Neural cell (in vitro differentiated cells): ENCODE measurements around the gene FSIP1.

ENCODE experiments used
- CTCF ChIP-seq: fragments of 450-650 bp; IDR thresholded peaks from 2 replicates; pipeline ENCODE4 v1.5.1; 2014; ENCODE audit warnings: antibody characterized with exemption, mild to moderate bottlenecking, moderate library complexity; ENCODE audit not compliant: poor library complexity, severe bottlenecking
- EP300 ChIP-seq: fragments of 450-650 bp; conservative IDR thresholded peaks from 2 replicates; pipeline ENCODE4 v1.6.1; 2014; ENCODE audit warnings: antibody characterized with exemption, mild to moderate bottlenecking, moderate library complexity; ENCODE audit not compliant: poor library complexity, severe bottlenecking
- EZH2 ChIP-seq: fragments of 200-600, 300-800 bp; shearing (Covaris generic), sonication (generic); IDR thresholded peaks from 2 replicates; pipeline ENCODE4 v1.6.1; 2014; ENCODE audit warnings: antibody characterized with exemption, low read length, borderline replicate concordance, mild to moderate bottlenecking; ENCODE audit not compliant: insufficient read depth, poor library complexity, severe bottlenecking
- POLR2AphosphoS5 ChIP-seq: IDR thresholded peaks from 2 replicates; pipeline ENCODE4 v1.6.1; 2012
- TAF1 ChIP-seq: IDR thresholded peaks from 2 replicates; pipeline ENCODE4 v1.6.1; 2012; ENCODE audit warnings: low read depth

- no peak for TF ChIP-seq EZH2
- TF ChIP-seq CTCF = no peak
- TF ChIP-seq TAF1 = no peak
- no peak for TF ChIP-seq POLR2AphosphoS5
- no peak for TF ChIP-seq EP300
Observed at GRCh38 chr15:39699516-39700374, 82.9 kb downstream of the FSIP1 start.
